Measurements from ENCODE around the gene DPP6.

Gene DPP6

GRCh38 chr7:154857728-154858681 is 805.8 kb downstream of the DPP6 start:
- POLR2A ChIA-PET, result no interaction called here
- no peak for DNase-seq (ENCODE audit: low read depth, low spot score)
- H3K4me3 ChIP-seq (ENCODE audit: low read depth, low read length), result no peak overlapping the region
- TF ChIP-seq CTCF (IDR thresholded peaks at IDR 0.05; ENCODE audit: insufficient read depth, low read length, missing control alignments), result no peak
- CTCF ChIA-PET, result no interaction called here

DNA sequence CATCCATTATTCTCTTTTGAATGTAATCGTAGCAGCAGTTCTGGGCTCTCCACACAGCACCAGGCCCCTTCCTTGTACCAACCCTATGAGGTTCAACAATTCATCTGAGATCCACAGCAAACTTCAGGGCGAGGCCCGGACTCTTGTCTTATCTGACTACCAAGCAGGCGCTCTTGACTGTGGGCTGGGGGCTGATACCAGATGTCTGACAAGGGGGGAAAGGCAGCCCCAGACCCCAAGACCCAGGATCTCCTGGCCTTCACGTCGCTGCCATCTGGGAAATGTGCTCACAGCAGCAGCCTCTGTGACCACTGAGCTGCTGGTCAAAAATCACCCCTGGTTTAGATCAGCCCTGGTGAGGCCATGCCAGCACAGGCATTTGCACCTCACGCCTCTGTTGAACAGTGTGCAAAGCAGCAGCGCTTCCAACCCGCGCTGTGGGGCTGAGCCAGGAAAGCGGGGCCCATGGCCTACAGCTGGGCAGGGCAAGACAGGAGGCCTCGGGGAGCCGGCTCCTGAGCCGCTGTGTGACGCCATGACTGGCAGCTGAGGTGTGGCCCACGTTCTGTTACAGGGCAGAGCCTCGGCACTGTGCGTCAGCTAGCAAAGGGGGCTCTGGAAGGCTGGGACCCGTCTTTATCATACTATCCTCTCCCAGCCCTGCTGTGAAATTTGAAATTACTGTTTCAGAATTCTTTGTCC is 806.8 kb downstream of the DPP6 start:
- POLR2A ChIA-PET, result no interaction called here
- no peak for DNase-seq (ENCODE audit: low read depth, low spot score)
- CTCF ChIA-PET, result no interaction called here
- H3K4me3 ChIP-seq (ENCODE audit: low read depth, low read length), result no peak overlapping the region
- TF ChIP-seq CTCF (IDR thresholded peaks at IDR 0.05; ENCODE audit: insufficient read depth, low read length, missing control alignments), result no peak

GRCh38 chr7:154859747-154860620 is 807.8 kb downstream of the DPP6 start:
- TF ChIP-seq CTCF (IDR thresholded peaks at IDR 0.05; ENCODE audit: insufficient read depth, low read length, missing control alignments), result no peak
- CTCF ChIA-PET, result no interaction called here
- POLR2A ChIA-PET, result no interaction called here
- no peak overlapping the region for H3K4me3 ChIP-seq (ENCODE audit: low read depth, low read length)
- DNase-seq (ENCODE audit: low read depth, low spot score), result no peak

- ChIA-PET CTCF (no interaction called here), POLR2A (no interaction called here)
- no peak overlapping the region for H3K4me3 ChIP-seq (ENCODE audit: low read depth, low read length)
- no peak for TF ChIP-seq CTCF (IDR thresholded peaks at IDR 0.05; ENCODE audit: insufficient read depth, low read length, missing control alignments)
- no peak for DNase-seq (ENCODE audit: low read depth, low spot score)
Measured at GRCh38 chr7:154860621-154861375, 808.6 kb downstream of the DPP6 start.

DNA sequence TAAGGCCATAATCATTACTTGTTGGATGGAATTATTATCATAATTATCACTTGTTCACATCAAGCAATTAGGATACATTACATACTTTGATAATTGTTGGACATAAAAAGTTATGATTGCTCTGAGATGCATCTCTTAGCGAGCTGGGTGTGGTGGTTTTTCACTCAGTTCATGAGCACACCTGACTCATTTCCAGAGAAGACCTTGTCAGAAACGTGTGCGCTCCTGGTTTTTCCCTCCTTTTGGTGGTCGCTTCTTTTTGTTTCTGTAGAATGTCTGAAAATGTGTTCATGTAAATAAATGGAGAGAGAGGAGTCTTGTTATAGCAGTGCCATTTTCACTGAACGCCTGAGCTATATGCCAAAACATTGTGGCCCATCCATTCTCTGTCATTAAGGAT is 809.4 kb downstream of the DPP6 start:
- ChIA-PET CTCF (no interaction called here), POLR2A (no interaction called here)
- no peak for DNase-seq (ENCODE audit: low read depth, low spot score)
- no peak for TF ChIP-seq CTCF (IDR thresholded peaks at IDR 0.05; ENCODE audit: insufficient read depth, low read length, missing control alignments)
- no peak overlapping the region for H3K4me3 ChIP-seq (ENCODE audit: low read depth, low read length)
